Suprapubic skin (tissue), 4 donors: ENCODE data around the gene PLSCR5. TPM values are rescaled to one million over a fixed set of nuclear protein-coding genes. Genes with fewer than 3 reads are reported as not detected.

ENCODE experiments used
- DNase-seq, 2 donors: peaks; one replicate each; pipeline ENCODE4 v3.0.0-alpha.2; 2019; ENCODE audit warnings: low spot score in 2 of 2
- H3K27ac ChIP-seq: fragments of 200-600 bp; sonication (generic); one replicate; pipeline ENCODE4 v1.5.1; 2019
- H3K27me3 ChIP-seq: fragments of 200-600 bp; sonication (generic); one replicate; pipeline ENCODE4 v1.5.1; 2019
- H3K36me3 ChIP-seq: fragments of 200-600 bp; sonication (generic); one replicate; pipeline ENCODE4 v1.5.1; 2019
- H3K4me1 ChIP-seq: fragments of 200-600 bp; sonication (generic); one replicate; pipeline ENCODE4 v1.5.1; 2019
- H3K4me3 ChIP-seq: fragments of 200-600 bp; sonication (generic); one replicate; pipeline ENCODE4 v1.5.1; 2019; ENCODE audit warnings: mild to moderate bottlenecking
- H3K9me3 ChIP-seq: fragments of 200-600 bp; sonication (generic); one replicate; pipeline ENCODE4 v1.5.1; 2019
- EP300 ChIP-seq: sonication (generic); formaldehyde crosslinking; IDR thresholded peaks from one replicate; pipeline ENCODE4 v1.6.1; 2017; ENCODE audit warnings: antibody characterized with exemption
- POLR2A ChIP-seq, 2 donors: fragments of 450-650 bp; IDR thresholded peaks; one replicate each; pipeline ENCODE4 v1.6.1; 2017; ENCODE audit warnings: antibody characterized with exemption in 2 of 2, mild to moderate bottlenecking in 2 of 2, moderate library complexity in 2 of 2
- POLR2AphosphoS5 ChIP-seq, 3 donors: sonication (generic); formaldehyde crosslinking; IDR thresholded peaks; one replicate each; pipeline ENCODE4 v1.6.1; 2017; ENCODE audit warnings: antibody characterized with exemption in 3 of 3
- WGBS: methylation state at CpG from one replicate; pipeline ENCODE4 v1.1.5; 2018; 5-methylcytosine and 5-hydroxymethylcytosine counted together
- total RNA-seq, 4 donors: library from RNA; depleted of rRNA; stranded (reverse); fragments of >200 nt; gene quantifications; one replicate each; pipeline ENCODE4 v1.1.0, GENCODE V29; 2016
- TF ChIP-seq, protein P1 (sequence below), 2 donors: fragments of 200-600 bp in 1 of 2; fragments of 450-650 bp in 1 of 2; sonication (generic) in 1 of 2; IDR thresholded peaks; one replicate each; pipeline ENCODE4 v1.5.1; 2016 to 2019; ENCODE audit warnings: antibody characterized with exemption in 2 of 2, mild to moderate bottlenecking in 1 of 2, moderate library complexity in 1 of 2

Gene PLSCR5
- total RNA-seq, 4 donors from 2014 or later, result not detected

DNA sequence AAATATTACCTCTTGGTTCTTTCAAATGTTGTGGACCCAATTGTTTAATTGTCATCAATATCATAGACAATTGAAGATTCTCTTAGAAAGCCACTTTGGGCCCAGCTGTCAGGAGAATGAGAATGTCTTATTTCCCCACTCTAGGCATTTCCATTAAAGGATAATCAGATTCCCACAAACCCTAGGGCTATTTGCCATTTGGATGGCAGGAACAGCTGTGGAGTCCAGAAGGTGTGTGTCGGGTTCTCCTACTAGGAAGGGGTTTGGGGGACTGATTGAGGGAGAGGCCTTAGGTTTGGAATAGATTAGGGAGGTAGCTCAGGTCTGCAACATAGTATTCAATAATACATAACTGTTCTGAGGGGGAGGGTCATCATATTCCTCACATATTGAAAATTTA lies 35.2 kb upstream of the PLSCR5 start:
- Histone ChIP-seq H3K27me3 (no peaks in the 10 kb centered on the region), H3K4me1 (no peaks in the 10 kb centered on the region), H3K27ac (no peak overlapping the region), H3K36me3 (no peaks in the 10 kb centered on the region), H3K4me3 (no peak overlapping the region), H3K9me3 (no peaks in the 10 kb centered on the region)
- WGBS, result 90% methylated on average over 1 of the region's 1 CpG
- TF ChIP-seq, protein P1, sequence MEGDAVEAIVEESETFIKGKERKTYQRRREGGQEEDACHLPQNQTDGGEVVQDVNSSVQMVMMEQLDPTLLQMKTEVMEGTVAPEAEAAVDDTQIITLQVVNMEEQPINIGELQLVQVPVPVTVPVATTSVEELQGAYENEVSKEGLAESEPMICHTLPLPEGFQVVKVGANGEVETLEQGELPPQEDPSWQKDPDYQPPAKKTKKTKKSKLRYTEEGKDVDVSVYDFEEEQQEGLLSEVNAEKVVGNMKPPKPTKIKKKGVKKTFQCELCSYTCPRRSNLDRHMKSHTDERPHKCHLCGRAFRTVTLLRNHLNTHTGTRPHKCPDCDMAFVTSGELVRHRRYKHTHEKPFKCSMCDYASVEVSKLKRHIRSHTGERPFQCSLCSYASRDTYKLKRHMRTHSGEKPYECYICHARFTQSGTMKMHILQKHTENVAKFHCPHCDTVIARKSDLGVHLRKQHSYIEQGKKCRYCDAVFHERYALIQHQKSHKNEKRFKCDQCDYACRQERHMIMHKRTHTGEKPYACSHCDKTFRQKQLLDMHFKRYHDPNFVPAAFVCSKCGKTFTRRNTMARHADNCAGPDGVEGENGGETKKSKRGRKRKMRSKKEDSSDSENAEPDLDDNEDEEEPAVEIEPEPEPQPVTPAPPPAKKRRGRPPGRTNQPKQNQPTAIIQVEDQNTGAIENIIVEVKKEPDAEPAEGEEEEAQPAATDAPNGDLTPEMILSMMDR (IDR thresholded peaks at IDR 0.05), result no peak
- TF ChIP-seq EP300, result no peak
- no peak for TF ChIP-seq POLR2AphosphoS5 (IDR thresholded peaks at IDR 0.05)
- TF ChIP-seq POLR2A (IDR thresholded peaks at IDR 0.05), result no peak
- no peak for DNase-seq

DNA sequence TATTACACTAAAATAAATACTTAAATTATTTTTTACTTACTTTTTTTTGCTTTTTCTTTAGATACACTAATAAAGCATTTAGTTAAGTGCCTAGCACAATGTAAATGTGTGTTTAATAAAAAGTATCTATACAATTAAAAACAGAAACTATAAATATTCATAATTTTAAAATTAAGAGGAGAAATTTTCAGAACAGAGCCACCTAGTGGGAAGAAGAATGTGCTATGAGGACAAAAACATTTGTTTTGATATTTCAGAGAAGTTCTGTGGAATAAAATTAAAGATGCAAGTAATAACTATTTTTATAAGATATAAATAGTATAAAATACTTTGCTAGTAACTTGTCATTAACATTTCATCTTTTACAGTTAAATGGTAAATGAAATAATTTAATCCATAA lies 33.6 kb upstream of the PLSCR5 start:
- no peaks in the 10 kb centered on the region for H3K9me3 ChIP-seq
- no peaks in the 10 kb centered on the region for H3K36me3 ChIP-seq
- no peak for DNase-seq
- no peak overlapping the region for H3K27ac ChIP-seq
- no peak for TF ChIP-seq POLR2AphosphoS5 (IDR thresholded peaks at IDR 0.05)
- no peak for TF ChIP-seq EP300
- H3K4me1 ChIP-seq, result no peaks in the 10 kb centered on the region
- H3K27me3 ChIP-seq, result no peaks in the 10 kb centered on the region
- no peak overlapping the region for H3K4me3 ChIP-seq

DNA sequence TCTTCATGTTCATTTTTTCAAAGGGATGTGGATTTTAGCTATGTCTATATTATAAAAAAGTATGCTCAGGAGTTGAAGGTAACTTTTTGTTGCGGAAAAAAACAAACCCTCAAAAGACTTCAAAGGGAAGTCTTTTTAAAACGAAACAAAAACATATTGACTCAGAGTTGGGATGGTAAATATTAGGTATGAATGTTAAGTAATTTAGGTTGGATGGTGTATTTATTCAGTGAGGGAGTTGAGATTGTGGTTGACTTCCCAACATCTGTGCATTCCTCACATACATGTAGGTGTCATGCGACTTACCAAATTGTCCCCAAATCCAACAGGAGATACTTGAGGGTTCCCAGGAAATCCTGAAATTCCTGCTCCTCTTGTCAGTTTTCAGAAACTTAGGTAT lies 32.7 kb upstream of the PLSCR5 start:
- TF ChIP-seq POLR2AphosphoS5 (IDR thresholded peaks at IDR 0.05) (no peak), EP300 (no peak), POLR2A (IDR thresholded peaks at IDR 0.05) (no peak)
- TF ChIP-seq, protein P1 (IDR thresholded peaks at IDR 0.05), result no peak

DNA sequence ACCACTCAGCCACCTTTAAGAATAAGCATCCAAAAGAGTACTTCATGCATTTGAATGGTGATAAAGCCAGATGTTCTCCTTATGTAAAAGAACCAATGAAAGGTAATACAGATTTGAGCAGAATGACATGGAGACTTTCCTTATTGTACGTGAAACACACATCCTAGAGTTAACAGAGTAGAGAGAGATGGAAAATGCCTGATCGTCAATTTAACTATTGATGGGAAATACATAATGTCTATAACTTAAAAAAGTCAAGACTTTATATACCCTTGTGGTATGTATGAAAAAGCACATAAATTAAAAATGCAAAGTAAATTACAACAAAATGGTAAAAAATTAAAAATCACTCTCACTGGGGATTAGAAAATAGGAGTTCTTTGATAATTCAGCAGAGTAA lies 31.7 kb upstream of the PLSCR5 start:
- DNase-seq, result no peak
- Histone ChIP-seq H3K4me3 (no peak overlapping the region), H3K27me3 (no peaks in the 10 kb centered on the region), H3K9me3 (no peaks in the 10 kb centered on the region), H3K36me3 (no peaks in the 10 kb centered on the region), H3K4me1 (no peaks in the 10 kb centered on the region), H3K27ac (no peak overlapping the region)
- TF ChIP-seq EP300, result no peak
- TF ChIP-seq POLR2A (IDR thresholded peaks at IDR 0.05), result no peak
- TF ChIP-seq, protein P1 (IDR thresholded peaks at IDR 0.05), result no peak
- TF ChIP-seq POLR2AphosphoS5 (IDR thresholded peaks at IDR 0.05), result no peak
- WGBS, result 89% methylated on average over 2 of the region's 2 CpGs

More for the DNA sequence above, 32.7 kb upstream of the PLSCR5 start:
- Histone ChIP-seq H3K9me3 (no peaks in the 10 kb centered on the region), H3K27ac (no peak overlapping the region), H3K4me1 (no peaks in the 10 kb centered on the region), H3K4me3 (no peak overlapping the region), H3K36me3 (no peaks in the 10 kb centered on the region), H3K27me3 (no peaks in the 10 kb centered on the region)
- 77% methylated on average over 3 of the region's 3 CpGs for whole genome bisulfite sequencing
- no peak for DNase-seq

DNA sequence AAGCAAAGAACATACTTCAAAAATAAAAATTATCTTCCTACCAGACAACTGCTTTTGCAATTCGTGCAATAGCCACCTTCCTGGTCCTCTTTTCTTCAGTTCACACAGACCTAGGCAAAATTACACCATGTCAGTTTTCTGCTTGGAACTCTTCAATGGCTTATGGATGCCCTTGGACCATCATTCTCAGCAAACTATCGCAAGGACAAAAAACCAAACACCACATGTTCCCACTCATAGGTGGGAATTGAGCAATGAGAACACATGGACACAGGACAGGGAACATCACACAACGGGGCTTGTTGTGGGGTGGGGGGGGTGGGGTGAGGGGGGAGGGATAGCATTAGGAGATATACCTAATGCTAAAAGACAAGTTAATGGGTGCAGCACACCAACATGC lies 29.2 kb upstream of the PLSCR5 start:
- Histone ChIP-seq H3K27ac (no peak overlapping the region), H3K27me3 (no peaks in the 10 kb centered on the region), H3K4me1 (no peaks in the 10 kb centered on the region), H3K4me3 (no peak overlapping the region), H3K36me3 (no peaks in the 10 kb centered on the region), H3K9me3 (no peaks in the 10 kb centered on the region)
- TF ChIP-seq, protein P1 (IDR thresholded peaks at IDR 0.05), result no peak
- TF ChIP-seq EP300 (no peak), POLR2A (IDR thresholded peaks at IDR 0.05) (no peak), POLR2AphosphoS5 (IDR thresholded peaks at IDR 0.05) (no peak)
- WGBS, result 79% methylated on average over 3 of the region's 3 CpGs
- no peak for DNase-seq

DNA sequence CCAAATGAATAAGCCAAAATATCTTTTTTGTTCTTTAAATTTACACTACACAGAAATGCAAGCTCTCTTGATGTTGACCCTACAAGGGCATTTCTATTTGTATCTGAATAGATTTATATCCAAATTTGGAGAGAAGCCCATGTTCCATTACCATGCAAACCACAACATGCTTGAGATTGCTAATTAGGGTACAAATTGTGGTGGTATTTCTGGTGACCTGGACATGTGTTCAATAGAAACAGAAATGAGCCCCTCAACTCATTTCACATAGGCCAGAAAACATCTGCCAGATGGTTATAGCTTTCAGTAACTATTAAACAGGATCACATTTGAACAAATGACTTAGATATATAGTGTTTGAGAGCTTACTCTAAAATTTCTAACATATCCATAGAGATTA lies 23.5 kb upstream of the PLSCR5 start:
- Histone ChIP-seq H3K9me3 (no peaks in the 10 kb centered on the region), H3K27ac (no peak overlapping the region), H3K27me3 (no peaks in the 10 kb centered on the region), H3K36me3 (no peaks in the 10 kb centered on the region), H3K4me3 (no peak overlapping the region), H3K4me1 (peaks cover 3% of the 10 kb centered on the region)
- TF ChIP-seq, protein P1 (IDR thresholded peaks at IDR 0.05), result no peak
- TF ChIP-seq POLR2AphosphoS5 (IDR thresholded peaks at IDR 0.05), result no peak
- no peak for TF ChIP-seq EP300
- no peak for TF ChIP-seq POLR2A (IDR thresholded peaks at IDR 0.05)
- DNase-seq, result no peak
